ENCODE results near the gene ACOT12. TPM values are rescaled to one million over a fixed set of nuclear protein-coding genes. Genes with fewer than 3 reads are reported as not detected.

Gene ACOT12
- total and polyA plus RNA-seq, 9 donors: 0.48 TPM; not detected in 8

GRCh38 chr5:81337803-81338202 lies 56.1 kb downstream of the ACOT12 start:
- TF ChIP-seq, protein P1, sequence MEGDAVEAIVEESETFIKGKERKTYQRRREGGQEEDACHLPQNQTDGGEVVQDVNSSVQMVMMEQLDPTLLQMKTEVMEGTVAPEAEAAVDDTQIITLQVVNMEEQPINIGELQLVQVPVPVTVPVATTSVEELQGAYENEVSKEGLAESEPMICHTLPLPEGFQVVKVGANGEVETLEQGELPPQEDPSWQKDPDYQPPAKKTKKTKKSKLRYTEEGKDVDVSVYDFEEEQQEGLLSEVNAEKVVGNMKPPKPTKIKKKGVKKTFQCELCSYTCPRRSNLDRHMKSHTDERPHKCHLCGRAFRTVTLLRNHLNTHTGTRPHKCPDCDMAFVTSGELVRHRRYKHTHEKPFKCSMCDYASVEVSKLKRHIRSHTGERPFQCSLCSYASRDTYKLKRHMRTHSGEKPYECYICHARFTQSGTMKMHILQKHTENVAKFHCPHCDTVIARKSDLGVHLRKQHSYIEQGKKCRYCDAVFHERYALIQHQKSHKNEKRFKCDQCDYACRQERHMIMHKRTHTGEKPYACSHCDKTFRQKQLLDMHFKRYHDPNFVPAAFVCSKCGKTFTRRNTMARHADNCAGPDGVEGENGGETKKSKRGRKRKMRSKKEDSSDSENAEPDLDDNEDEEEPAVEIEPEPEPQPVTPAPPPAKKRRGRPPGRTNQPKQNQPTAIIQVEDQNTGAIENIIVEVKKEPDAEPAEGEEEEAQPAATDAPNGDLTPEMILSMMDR (IDR thresholded peaks at IDR 0.05): no peak
- no peak for TF ChIP-seq POLR2A (IDR thresholded peaks at IDR 0.05)
- no peak for TF ChIP-seq EP300 (IDR thresholded peaks at IDR 0.05)
- Histone ChIP-seq H3K4me3 (no peak overlapping the region), H3K27ac (no peak overlapping the region), H3K9me3 (no peaks in the 10 kb centered on the region), H3K36me3 (no peaks in the 10 kb centered on the region), H3K27me3 (no peaks in the 10 kb centered on the region), H3K4me1 (ENCODE audit: insufficient read depth) (no peaks in the 10 kb centered on the region)
- 84 to 87% (median 86%) methylated on average over 2 of the region's 2 CpGs for WGBS, 3 donors
- intact Hi-C loops (cut with DNase I): no loop called here
- DNase-seq: no peak

DNA sequence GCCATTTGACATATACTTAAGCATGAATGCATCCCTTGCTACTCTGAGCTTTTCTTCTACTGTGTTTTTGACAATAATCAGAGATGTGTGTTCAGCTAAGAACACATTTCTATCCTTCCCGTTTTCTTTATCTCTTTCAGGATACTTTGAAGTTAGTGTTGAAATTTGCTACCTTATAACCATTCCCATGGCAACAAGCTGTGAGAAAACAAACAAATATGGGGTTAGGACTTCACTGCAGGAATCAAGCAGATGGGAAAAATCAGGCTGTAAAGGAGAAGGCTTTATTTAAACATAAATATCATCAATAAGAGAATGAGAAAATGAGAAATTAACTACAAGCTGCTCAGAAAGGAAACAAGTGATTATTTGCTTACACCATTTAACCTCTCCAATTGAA lies 57.4 kb downstream of the ACOT12 start:
- 6 to 14% (median 14%) methylated on average over 1 of the region's 1 CpG for WGBS, 3 donors
- no peaks in the 10 kb centered on the region for H3K9me3 ChIP-seq
- no peak for DNase-seq
- no peak overlapping the region for H3K4me3 ChIP-seq
- H3K36me3 ChIP-seq: no peaks in the 10 kb centered on the region
- intact Hi-C loops (cut with DNase I): no loop called here
- no peak for TF ChIP-seq EP300 (IDR thresholded peaks at IDR 0.05)
- no peak for TF ChIP-seq POLR2A (IDR thresholded peaks at IDR 0.05)
- TF ChIP-seq, protein P1 (IDR thresholded peaks at IDR 0.05): no peak
- H3K27ac ChIP-seq: no peak overlapping the region
- H3K27me3 ChIP-seq: no peaks in the 10 kb centered on the region
- H3K4me1 ChIP-seq (ENCODE audit: insufficient read depth): no peaks in the 10 kb centered on the region

DNA sequence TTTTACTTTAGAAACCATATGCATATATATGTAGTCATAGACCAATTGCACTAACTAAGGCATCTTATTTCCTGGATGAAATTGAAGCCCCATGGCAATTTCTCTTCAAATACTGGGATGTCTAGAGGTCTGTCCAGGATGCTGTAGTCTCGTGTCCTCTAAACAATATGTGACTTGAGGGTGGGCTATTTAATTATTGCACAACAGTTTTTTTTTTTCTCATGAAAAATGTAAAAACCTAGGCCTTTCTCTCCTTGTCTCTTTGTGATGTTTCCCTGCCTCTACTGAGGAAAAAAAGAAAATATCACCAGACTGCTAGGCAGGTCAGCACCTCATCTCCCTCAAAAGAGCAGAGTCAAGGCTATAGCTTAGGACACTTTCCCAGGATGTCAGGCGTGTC lies 58.0 kb downstream of the ACOT12 start:
- TF ChIP-seq EP300 (IDR thresholded peaks at IDR 0.05) (no peak), POLR2A (IDR thresholded peaks at IDR 0.05) (no peak)
- TF ChIP-seq, protein P1 (IDR thresholded peaks at IDR 0.05): no peak
- no peak for DNase-seq
- no peaks in the 10 kb centered on the region for H3K36me3 ChIP-seq
- H3K27ac ChIP-seq: no peak overlapping the region
- H3K4me3 ChIP-seq: no peak overlapping the region
- no peaks in the 10 kb centered on the region for H3K9me3 ChIP-seq
- WGBS, 3 donors: 75 to 82% (median 77%) methylated on average over 2 of the region's 2 CpGs
- H3K27me3 ChIP-seq: no peaks in the 10 kb centered on the region
- intact Hi-C loops (cut with DNase I): no loop called here
- no peaks in the 10 kb centered on the region for H3K4me1 ChIP-seq (ENCODE audit: insufficient read depth)

DNA sequence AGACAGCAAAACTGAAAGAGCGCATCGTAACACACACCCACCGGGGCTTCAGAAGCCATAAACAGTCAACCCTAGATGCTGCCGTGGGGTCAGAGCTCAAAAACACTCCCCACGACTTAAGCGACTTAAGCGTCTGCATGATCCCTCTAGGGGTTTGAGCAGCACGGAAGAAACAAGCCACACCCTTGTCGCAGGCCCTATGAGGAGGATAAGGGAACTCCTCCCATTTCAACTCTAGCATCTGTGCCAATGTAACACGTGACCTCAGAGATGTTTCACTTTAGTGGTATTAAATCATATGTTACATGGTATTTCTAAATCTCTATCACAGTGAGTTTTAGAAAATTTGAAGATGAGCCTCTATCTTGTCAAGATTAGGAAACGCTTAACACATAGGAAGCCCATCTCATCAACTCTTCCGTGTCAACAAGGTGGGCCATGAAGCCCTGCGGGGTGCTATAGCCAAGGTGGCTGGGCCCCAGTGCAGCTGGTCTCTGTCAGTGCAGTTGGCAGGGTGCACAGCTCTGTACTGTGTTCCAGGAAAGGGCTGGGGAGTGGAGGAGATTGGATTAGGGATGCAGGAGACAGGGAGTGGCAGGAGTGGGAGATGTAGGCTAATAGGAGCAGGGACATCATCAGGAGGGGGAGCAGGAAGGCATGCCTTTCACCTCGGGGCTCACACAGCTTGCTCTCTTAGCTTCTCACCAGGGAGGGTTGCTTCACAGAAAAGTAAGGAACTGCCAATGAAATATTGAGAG lies 59.5 kb downstream of the ACOT12 start:
- DNase-seq: no peak
- H3K4me1 ChIP-seq (ENCODE audit: insufficient read depth): no peaks in the 10 kb centered on the region
- WGBS, 3 donors: 70 to 78% (median 76%) methylated on average over 14 of the region's 14 CpGs
- H3K36me3 ChIP-seq: no peaks in the 10 kb centered on the region
- no peak overlapping the region for H3K4me3 ChIP-seq
- intact Hi-C loops (cut with DNase I): no loop called here
- TF ChIP-seq POLR2A (IDR thresholded peaks at IDR 0.05): no peak
- TF ChIP-seq, protein P1 (IDR thresholded peaks at IDR 0.05): no peak
- TF ChIP-seq EP300 (IDR thresholded peaks at IDR 0.05): no peak
- no peak overlapping the region for H3K27ac ChIP-seq
- no peaks in the 10 kb centered on the region for H3K27me3 ChIP-seq
- H3K9me3 ChIP-seq: no peaks in the 10 kb centered on the region
